Measurements from ENCODE around the gene HRCT1.
"Not testable (repeated sequence)": the region's sequence is repeated elsewhere in the genome, so short reads cannot be mapped to it uniquely, and the experiment has no call there.

The HRCT1 gene

DNA sequence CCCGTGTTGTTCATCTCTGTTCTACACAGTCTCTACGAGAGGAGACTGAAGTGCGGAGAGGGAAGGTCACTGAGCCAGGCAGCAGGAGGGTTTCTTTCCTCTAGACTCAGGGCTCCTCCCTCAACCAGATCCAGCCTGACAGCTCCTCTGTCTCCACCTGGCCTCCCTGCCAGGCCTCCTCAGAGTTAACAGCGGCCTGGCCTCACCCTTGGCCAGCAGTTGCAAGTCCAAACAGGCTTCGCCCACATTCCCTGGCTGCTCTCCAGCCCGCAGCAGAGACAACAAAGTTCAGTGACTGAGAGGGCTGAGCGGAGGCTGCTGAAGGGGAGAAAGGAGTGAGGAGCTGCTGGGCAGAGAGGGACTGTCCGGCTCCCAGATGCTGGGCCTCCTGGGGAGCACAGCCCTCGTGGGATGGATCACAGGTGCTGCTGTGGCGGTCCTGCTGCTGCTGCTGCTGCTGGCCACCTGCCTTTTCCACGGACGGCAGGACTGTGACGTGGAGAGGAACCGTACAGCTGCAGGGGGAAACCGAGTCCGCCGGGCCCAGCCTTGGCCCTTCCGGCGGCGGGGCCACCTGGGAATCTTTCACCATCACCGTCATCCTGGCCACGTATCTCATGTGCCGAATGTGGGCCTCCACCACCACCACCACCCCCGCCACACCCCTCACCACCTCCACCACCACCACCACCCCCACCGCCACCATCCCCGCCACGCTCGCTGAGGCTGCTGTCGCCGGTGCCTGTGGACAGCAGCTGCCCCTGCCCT lies at the start of gene HRCT1:
Gene HRCT1, plus strand, starts transcription at position 291 of the 768 bp plus-strand sequence. Its CDS starts 86 bp downstream, at position 377.
- DNase-seq (ENCODE audit: low read depth, low spot score) = no peak

DNA sequence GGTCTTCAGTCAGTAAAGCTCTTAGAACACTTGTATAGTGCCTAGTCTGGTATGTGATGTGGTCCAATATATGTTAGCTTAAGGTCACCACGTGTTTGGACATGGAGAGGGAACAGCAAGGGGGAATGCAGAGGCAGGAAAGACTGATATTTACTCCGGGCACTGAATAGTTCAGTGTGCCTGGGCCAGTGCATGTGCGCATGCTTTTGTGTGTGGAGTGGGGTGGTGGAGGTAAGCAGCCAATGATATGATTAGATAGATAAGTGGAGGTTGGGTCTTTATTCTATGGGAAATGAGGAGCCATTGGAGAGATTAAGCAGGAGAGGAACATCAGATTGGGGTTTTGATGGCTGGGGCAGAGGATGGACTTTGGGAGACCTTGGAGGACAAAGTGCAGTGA lies 49.8 kb upstream of the HRCT1 start:
- no peak for DNase-seq (ENCODE audit: low read depth, low spot score)

- no peak for DNase-seq (ENCODE audit: low read depth, low spot score)
These were observed 49.1 kb upstream of the HRCT1 start for GRCh38 chr9:35856882-35857281.

GRCh38 chr9:35858458-35858857 lies 47.5 kb upstream of the HRCT1 start:
- DNase-seq (ENCODE audit: low read depth, low spot score) = no peak

DNA sequence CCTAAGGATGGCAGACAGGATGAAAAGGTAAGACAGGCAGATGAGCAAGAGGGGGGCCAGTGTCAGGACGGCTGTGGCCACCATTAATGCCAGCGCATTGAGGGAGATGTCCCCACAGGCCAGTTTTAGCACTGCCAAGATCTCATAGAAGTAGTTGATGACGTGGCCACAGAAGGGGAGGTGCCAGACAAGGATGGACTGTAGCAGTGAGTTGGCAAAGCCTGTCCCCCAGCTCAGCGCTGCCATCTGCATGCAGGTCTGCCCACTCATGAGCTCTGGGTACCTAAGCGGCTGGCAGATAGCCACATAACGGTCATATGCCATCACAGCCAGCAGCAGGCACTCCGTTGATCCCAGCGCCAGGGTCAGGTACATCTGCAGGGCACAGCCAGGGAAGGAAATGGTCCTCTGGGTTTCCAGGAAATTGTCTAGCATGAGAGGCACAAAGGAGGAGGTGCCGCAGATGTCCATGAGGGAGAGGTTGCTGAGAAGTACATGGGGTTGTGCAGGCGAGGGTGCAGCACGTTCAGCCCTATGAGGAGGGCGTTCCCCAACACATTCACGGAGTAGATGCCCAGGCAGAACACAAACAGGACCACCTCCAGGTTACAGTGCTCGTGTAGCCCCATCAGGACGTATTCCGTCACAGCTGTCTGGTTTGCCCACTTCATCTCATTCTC lies 46.6 kb upstream of the HRCT1 start:
- DNase-seq (ENCODE audit: low read depth, low spot score) = no peak

GRCh38 chr9:35859990-35860339 lies 46.0 kb upstream of the HRCT1 start:
- no peak for DNase-seq (ENCODE audit: low read depth, low spot score)

- no peak for DNase-seq (ENCODE audit: low read depth, low spot score)
These were observed 44.7 kb upstream of the HRCT1 start for GRCh38 chr9:35861161-35861897.

GRCh38 chr9:35862328-35862727 lies 43.7 kb upstream of the HRCT1 start:
- no peak for DNase-seq (ENCODE audit: low read depth, low spot score)

DNA sequence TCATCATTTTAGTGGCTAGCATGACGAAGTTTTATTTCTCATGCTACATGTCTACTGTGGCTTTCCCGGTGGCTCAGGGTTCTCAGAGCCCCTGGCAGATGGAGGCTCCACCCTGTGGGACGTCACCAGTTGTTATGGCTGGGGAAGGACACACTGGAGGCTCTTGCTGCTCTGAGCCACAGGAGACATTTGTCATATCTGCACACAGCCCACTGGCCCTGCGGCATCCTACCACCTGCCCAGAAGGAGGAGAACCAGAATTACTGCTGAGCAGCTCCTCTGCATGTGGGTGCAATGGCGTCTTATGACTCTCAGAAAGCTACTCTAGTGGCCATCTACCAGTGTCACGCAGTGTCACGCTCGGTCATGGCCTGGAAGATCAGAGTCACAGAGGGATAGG lies 42.4 kb upstream of the HRCT1 start:
- no peak for DNase-seq (ENCODE audit: low read depth, low spot score)

- DNase-seq (ENCODE audit: low read depth, low spot score) = no peak
These were observed 41.2 kb upstream of the HRCT1 start for GRCh38 chr9:35864695-35865255.

DNA sequence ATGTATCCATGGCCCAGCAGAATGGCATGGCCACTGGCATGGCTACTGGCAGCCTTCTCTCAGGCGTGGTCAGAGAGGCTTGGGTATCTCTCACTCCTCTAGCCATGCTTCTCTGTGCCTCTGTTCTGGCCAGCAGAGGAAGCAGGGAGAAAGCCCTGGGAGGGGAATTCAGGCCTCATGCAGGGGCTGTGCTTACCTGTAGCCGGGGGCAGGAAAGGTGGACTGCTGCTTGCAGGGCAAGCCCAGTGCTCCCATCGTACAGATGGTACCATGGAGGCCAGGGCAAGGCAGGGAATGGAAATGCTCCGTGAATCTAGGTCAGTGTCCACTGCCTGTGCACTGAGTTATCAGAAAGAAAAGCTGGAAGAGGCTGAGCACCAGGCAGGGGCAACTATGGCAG lies 38.5 kb upstream of the HRCT1 start:
- DNase-seq (ENCODE audit: low read depth, low spot score) = no peak

DNA sequence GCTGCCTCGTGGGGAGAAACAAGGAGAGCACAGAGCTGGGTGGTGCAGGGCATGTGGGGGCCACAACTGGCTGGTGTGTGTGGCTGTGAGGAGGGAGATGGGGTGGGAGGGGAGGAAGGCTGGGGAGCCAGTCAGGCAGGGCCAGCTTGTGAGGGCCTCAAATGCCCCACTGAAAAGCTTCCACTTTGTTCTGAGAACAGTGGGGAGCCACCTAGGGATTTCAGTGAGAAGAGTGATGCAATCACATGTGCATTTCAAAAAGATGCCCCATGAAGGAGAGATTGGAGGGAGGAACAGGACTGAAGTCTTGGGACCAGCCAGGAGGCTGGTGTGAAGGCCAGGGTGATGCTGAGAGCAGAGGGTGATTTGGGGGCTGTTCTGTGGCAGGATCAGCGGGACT lies 37.1 kb upstream of the HRCT1 start:
- DNase-seq (ENCODE audit: low read depth, low spot score) = no peak

DNA sequence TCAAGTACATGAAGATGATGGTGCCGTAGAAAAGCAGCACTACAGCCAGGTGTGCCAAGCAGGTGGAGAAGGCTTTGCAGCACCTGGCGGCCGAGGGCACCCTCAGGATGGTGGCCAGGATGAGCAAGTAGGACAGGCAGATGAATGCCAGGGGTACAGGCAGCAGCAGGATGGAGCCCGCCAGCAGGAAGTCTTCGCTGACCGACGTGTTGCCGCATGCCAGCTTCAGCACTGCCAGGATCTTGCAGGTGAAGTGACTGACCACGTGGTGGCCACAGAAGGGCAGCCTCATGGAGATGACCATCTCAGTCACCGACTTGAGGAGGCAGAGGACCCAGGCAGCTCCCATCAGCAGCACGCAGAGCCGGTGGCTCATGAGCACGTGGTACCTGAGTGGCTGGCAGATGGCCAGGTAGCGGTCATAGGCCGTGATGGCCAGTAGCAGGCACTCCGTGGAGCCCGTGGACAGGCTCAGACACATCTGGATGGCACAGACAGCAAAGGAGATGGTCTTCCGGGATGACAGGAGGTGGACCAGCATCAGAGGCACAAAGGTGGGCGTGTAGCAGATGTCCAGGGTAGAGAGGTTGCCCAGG lies 36.3 kb upstream of the HRCT1 start:
- no peak for DNase-seq (ENCODE audit: low read depth, low spot score)

DNA sequence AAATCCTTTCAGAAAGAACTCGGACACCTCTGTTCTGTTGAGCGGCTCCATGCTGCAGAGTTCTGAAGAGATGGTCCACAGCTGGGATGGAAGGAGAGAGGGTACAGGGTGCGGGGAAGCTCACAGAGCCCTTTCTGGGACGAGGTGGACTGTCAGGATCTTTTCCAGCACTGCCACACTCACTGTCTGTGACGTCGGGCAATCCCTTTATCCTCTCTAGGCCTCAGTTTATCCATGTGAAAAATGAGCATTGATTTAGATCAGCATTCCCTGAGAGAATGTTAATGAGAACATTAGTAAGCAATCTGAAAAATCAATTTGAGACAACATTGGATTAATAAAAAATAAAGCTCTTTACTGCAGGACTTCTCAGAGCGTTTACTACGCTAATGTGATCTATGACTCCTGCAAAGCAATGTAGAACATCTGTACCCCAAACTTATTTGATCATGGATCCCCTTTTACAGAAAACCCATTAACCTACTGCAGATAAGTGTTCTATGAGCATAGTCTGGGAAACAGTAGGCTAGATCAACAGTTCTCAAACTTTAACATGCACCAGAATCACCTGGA lies 35.6 kb upstream of the HRCT1 start, which contains the start of gene OR13J1:
Gene OR13J1, minus strand, starts transcription at position 51 of the 573 bp plus-strand sequence. Its CDS starts 0 bp downstream, at position 51.
- DNase-seq (ENCODE audit: low read depth, low spot score) = no peak

- no peak for DNase-seq (ENCODE audit: low read depth, low spot score)
These were observed 34.5 kb upstream of the HRCT1 start for GRCh38 chr9:35871545-35871944.

- no peak for DNase-seq (ENCODE audit: low read depth, low spot score)
These were observed 33.5 kb upstream of the HRCT1 start for GRCh38 chr9:35872505-35872904.

DNA sequence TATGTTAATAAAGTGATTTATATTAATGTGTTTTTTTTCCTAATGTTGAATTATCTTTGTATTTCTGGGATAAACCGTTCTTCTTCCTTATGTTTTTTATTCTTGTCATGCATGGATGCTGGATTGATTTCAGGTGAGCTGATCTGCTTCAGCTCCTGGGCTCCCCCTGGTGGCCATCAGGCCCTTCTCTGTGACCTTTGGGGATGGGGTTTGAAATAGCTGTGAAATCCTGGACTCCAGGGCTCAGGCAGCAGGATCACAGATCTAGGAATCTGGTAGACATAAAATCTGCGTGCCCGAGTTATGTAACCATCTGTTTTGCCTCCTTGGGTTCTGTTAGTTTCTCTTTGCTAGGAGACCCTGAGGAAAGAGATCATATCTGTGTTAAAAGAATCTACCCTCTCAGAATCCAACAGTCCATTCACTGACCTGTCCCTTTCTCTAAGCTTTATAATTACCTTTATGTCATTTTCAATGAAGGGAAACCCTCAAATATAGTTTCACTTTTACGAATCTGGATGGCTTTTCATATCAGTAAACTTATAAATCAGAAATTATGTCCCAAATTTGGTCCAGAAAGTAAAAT lies 23.6 kb upstream of the HRCT1 start:
- peak; percentile 81 for DNase-seq (ENCODE audit: low read depth, low spot score)

DNA sequence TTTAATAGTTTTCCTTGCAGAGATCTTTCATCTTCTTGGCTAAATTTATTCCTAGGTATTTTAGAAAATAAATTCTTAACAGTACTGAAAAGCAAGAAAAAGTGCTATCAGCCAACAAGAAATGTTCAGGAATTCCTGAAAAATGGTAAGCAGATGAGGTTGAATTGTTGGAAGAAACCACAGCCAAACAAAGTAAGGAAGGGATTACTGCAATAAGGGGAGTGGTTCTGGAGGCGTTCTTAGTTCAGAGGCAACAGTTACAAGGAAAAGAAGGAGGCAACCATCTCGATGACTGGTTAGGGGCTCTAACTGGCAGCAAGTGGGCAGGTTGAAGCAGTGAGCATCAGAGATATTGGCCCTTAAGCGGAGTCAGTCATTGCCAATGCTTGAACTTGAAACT lies 23.0 kb upstream of the HRCT1 start:
- no peak for DNase-seq (ENCODE audit: low read depth, low spot score)

- not testable (repeated sequence) for DNase-seq (ENCODE audit: low read depth, low spot score)
These were observed 21.1 kb upstream of the HRCT1 start for GRCh38 chr9:35884908-35885307.

DNA sequence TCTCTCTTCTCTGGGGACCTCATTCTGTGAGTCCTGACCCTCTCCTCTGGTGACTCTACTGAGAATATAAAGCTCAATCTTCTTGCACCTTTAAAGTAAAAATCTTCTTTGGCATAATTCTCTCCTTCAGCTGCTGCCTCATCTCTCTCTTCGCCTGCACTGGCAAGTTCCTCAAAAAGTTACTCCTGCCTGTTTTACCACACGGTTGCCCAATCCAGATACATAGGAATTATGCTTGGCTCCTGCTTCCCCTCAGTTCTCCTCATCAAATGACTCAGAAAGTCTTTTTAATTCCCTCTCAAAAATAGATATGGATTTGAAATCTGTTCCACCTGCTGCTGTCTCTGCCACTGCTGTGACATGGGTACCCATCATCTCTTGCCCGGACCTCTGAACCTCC lies 14.4 kb upstream of the HRCT1 start:
- DNase-seq (ENCODE audit: low read depth, low spot score) = no peak

- DNase-seq (ENCODE audit: low read depth, low spot score) = no peak
These were observed 14.0 kb upstream of the HRCT1 start for GRCh38 chr9:35892051-35892450.

Data from ELF-1 (cell line).